ENCODE results near the gene CDHR5.

GRCh38 chr11:637593-638521 is 13.1 kb upstream of the CDHR5 start:
- TF ChIP-seq CTCF (IDR thresholded peaks at IDR 0.05): no peak
- TF ChIP-seq POLR2A (IDR thresholded peaks at IDR 0.05): no peak

Data from breast epithelium (tissue), 3 donors.